ENCODE results near the gene GOLGA3.

DNA sequence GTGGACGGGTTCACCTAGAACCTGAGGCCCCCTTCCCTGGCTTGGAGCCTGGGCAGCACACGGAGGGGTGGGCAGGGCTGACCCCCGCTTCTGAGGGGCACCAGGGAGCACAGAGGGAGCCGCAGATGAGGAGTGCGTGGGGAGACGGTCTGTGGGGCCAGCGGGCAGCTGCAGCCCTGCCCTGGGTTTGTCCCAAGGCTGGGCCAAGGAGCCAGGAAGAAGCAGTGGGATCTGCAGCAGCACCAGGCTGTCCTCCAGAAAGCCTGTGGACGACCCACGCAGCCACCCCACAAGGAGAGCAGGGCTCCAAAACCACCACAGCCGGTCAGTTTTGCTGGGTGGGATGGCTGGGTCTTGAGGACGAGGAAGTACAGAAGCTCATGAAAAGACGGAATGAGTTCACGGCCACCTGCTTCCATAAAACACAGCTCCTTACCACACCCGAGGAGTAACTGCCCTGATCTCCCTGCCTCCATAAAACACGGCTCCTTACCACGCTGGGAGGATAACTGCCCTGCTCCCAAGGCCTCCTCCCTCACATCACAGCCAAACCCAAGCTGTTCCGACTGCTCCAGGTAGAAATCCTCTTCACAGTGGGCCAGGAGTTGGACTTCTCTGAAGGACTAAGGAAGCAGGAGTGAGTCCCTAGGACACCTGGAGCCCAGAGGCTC, 9.9 kb upstream of the GOLGA3 start:
- TF ChIP-seq, protein P1, sequence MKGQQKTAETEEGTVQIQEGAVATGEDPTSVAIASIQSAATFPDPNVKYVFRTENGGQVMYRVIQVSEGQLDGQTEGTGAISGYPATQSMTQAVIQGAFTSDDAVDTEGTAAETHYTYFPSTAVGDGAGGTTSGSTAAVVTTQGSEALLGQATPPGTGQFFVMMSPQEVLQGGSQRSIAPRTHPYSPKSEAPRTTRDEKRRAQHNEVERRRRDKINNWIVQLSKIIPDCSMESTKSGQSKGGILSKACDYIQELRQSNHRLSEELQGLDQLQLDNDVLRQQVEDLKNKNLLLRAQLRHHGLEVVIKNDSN (IDR thresholded peaks at IDR 0.05; ENCODE audit: borderline replicate concordance, extremely low read length, insufficient read depth, low read depth, low read length): no peak
- TF ChIP-seq, protein P2, sequence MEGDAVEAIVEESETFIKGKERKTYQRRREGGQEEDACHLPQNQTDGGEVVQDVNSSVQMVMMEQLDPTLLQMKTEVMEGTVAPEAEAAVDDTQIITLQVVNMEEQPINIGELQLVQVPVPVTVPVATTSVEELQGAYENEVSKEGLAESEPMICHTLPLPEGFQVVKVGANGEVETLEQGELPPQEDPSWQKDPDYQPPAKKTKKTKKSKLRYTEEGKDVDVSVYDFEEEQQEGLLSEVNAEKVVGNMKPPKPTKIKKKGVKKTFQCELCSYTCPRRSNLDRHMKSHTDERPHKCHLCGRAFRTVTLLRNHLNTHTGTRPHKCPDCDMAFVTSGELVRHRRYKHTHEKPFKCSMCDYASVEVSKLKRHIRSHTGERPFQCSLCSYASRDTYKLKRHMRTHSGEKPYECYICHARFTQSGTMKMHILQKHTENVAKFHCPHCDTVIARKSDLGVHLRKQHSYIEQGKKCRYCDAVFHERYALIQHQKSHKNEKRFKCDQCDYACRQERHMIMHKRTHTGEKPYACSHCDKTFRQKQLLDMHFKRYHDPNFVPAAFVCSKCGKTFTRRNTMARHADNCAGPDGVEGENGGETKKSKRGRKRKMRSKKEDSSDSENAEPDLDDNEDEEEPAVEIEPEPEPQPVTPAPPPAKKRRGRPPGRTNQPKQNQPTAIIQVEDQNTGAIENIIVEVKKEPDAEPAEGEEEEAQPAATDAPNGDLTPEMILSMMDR (IDR thresholded peaks at IDR 0.05 in 2 of 3, conservative IDR thresholded peaks at IDR 0.05 in 1 of 3; ENCODE audit: control insufficient read depth in 2 of 3, extremely low read depth in 1 of 3, insufficient read depth in 1 of 3, low read depth in 3 of 3, low read length in 3 of 3): no peak
- TF ChIP-seq ZZZ3 (IDR thresholded peaks at IDR 0.05; ENCODE audit: control insufficient read depth, insufficient read length, low read depth): no peak
- TF ChIP-seq, protein P3, sequence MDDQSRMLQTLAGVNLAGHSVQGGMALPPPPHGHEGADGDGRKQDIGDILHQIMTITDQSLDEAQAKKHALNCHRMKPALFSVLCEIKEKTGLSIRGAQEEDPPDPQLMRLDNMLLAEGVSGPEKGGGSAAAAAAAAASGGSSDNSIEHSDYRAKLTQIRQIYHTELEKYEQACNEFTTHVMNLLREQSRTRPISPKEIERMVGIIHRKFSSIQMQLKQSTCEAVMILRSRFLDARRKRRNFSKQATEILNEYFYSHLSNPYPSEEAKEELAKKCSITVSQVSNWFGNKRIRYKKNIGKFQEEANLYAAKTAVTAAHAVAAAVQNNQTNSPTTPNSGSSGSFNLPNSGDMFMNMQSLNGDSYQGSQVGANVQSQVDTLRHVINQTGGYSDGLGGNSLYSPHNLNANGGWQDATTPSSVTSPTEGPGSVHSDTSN (IDR thresholded peaks at IDR 0.05; ENCODE audit: insufficient replicate concordance, low read depth, low read length): no peak

Data from GM12878 (cell line).